ENCODE data around the gene PDE10A.

- TF ChIP-seq CTCF (conservative IDR thresholded peaks at IDR 0.05; ENCODE audit: low read depth, low read length), result no peak
- TF ChIP-seq MAZ (IDR thresholded peaks at IDR 0.05; ENCODE audit: borderline replicate concordance, low read depth, low read length), result no peak
- peak; percentile 53; the same call in 1 of the 2 replicates for TF ChIP-seq CEBPB (IDR thresholded peaks at IDR 0.05; ENCODE audit: low read depth, low read length)
- TF ChIP-seq RFX5 (IDR thresholded peaks at IDR 0.05; ENCODE audit: low read depth, low read length), result no peak
- no peak for TF ChIP-seq POLR2A (IDR thresholded peaks at IDR 0.05; ENCODE audit: low read depth, low read length)
- TF ChIP-seq FOS (IDR thresholded peaks at IDR 0.05; ENCODE audit: low read depth, low read length), result no peak
- no peak for TF ChIP-seq MXI1 (IDR thresholded peaks at IDR 0.05; ENCODE audit: borderline replicate concordance, low read depth, low read length)
- no peak for TF ChIP-seq ELK1 (IDR thresholded peaks at IDR 0.05; ENCODE audit: borderline replicate concordance, low read depth, low read length)
These were observed 194.5 kb downstream of the PDE10A start for GRCh38 chr6:165468340-165469235.
